ENCODE results near the gene ADGRF4. TPM values are rescaled to one million over a fixed set of nuclear protein-coding genes. Genes with fewer than 3 reads are reported as not detected.
"Not testable (repeated sequence)": the region's sequence is repeated elsewhere in the genome, so short reads cannot be mapped to it uniquely, and the experiment has no call there.

ADGRF4 gene
- total RNA-seq, 2 donors from 2014 or later = not detected

GRCh38 chr6:47737406-47737805 is 39.0 kb downstream of the ADGRF4 start:
- ATAC-seq (ENCODE audit: insufficient number of reproducible peaks, low FRiP score, low read depth) = no peak
- H3K36me3 ChIP-seq = no peaks in the 10 kb centered on the region
- no peaks in the 10 kb centered on the region for H3K9me3 ChIP-seq
- no peak for DNase-seq (ENCODE audit: low spot score)
- H3K4me3 ChIP-seq = no peak overlapping the region
- no peaks in the 10 kb centered on the region for H3K4me1 ChIP-seq (ENCODE audit: control insufficient read depth in 1 of 2, low read depth in 2 of 2)
- no peaks in the 10 kb centered on the region for H3K27me3 ChIP-seq (replicated peaks; ENCODE audit: insufficient read depth)
- no peak overlapping the region for H3K27ac ChIP-seq
- no peak for TF ChIP-seq CTCF (IDR thresholded peaks at IDR 0.05)

- TF ChIP-seq CTCF (IDR thresholded peaks at IDR 0.05) = no peak
- no peak for ATAC-seq (ENCODE audit: insufficient number of reproducible peaks, low FRiP score, low read depth)
- Histone ChIP-seq H3K27ac (no peak overlapping the region), H3K36me3 (no peaks in the 10 kb centered on the region), H3K27me3 (replicated peaks; ENCODE audit: insufficient read depth) (no peaks in the 10 kb centered on the region), H3K4me3 (no peak overlapping the region), H3K4me1 (ENCODE audit: control insufficient read depth in 1 of 2, low read depth in 2 of 2) (no peaks in the 10 kb centered on the region), H3K9me3 (no peaks in the 10 kb centered on the region)
- no peak for DNase-seq (ENCODE audit: low spot score)
Observed at GRCh38 chr6:47740714-47741113, 42.3 kb downstream of the ADGRF4 start.

- ATAC-seq (ENCODE audit: insufficient number of reproducible peaks, low FRiP score, low read depth) (peak; percentile 55), DNase-seq (ENCODE audit: low spot score) (no peak)
- Histone ChIP-seq H3K4me1 (ENCODE audit: control insufficient read depth in 1 of 2, low read depth in 2 of 2) (no peaks in the 10 kb centered on the region), H3K9me3 (no peaks in the 10 kb centered on the region), H3K36me3 (no peaks in the 10 kb centered on the region), H3K27me3 (replicated peaks; ENCODE audit: insufficient read depth) (no peaks in the 10 kb centered on the region), H3K4me3 (no peak overlapping the region), H3K27ac (no peak overlapping the region)
- no peak for TF ChIP-seq CTCF (IDR thresholded peaks at IDR 0.05)
Observed at GRCh38 chr6:47741807-47742206, 43.4 kb downstream of the ADGRF4 start.

- Histone ChIP-seq H3K36me3 (no peaks in the 10 kb centered on the region), H3K27ac (no peak overlapping the region), H3K9me3 (no peaks in the 10 kb centered on the region), H3K4me1 (ENCODE audit: control insufficient read depth in 1 of 2, low read depth in 2 of 2) (no peaks in the 10 kb centered on the region), H3K27me3 (replicated peaks; ENCODE audit: insufficient read depth) (no peaks in the 10 kb centered on the region), H3K4me3 (no peak overlapping the region)
- no peak for TF ChIP-seq CTCF (IDR thresholded peaks at IDR 0.05)
- ATAC-seq (ENCODE audit: insufficient number of reproducible peaks, low FRiP score, low read depth) (no peak), DNase-seq (ENCODE audit: low spot score) (no peak)
Observed at GRCh38 chr6:47743744-47744143, 45.4 kb downstream of the ADGRF4 start.

GRCh38 chr6:47745269-47745668 is 46.9 kb downstream of the ADGRF4 start:
- not testable (repeated sequence) for H3K4me3 ChIP-seq; H3K27ac ChIP-seq; H3K4me1 ChIP-seq (ENCODE audit: control insufficient read depth in 1 of 2, low read depth in 2 of 2); H3K9me3 ChIP-seq; H3K36me3 ChIP-seq; DNase-seq (ENCODE audit: low spot score); H3K27me3 ChIP-seq (replicated peaks; ENCODE audit: insufficient read depth); ATAC-seq (ENCODE audit: insufficient number of reproducible peaks, low FRiP score, low read depth)

DNA sequence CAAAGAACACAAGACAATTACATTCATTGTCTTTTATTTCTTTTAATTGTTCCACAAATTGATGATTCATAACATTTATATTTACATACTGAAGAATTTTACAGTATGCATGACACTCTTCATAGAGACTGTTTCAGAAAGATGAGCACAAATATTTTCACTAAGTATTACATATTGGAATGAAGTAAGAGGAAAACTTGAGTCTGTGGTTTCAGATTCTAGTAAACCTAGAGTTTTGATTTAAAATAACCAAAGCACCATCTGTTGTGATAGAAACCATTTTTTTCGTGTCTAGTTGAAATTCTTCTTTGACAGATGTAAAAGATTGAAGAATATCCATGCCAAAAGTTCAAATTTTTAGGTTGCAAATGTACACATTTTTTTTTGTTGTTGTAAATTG is 51.4 kb downstream of the ADGRF4 start:
- H3K4me3 ChIP-seq = no peak overlapping the region
- ATAC-seq (ENCODE audit: insufficient number of reproducible peaks, low FRiP score, low read depth) (no peak), DNase-seq (ENCODE audit: low spot score) (no peak)
- no peak overlapping the region for H3K27ac ChIP-seq
- no peaks in the 10 kb centered on the region for H3K4me1 ChIP-seq (ENCODE audit: control insufficient read depth in 1 of 2, low read depth in 2 of 2)
- H3K36me3 ChIP-seq = no peaks in the 10 kb centered on the region
- H3K27me3 ChIP-seq (replicated peaks; ENCODE audit: insufficient read depth) = no peaks in the 10 kb centered on the region
- H3K9me3 ChIP-seq = no peaks in the 10 kb centered on the region
- TF ChIP-seq CTCF (IDR thresholded peaks at IDR 0.05) = no peak
